Psoas muscle (tissue), 8 donors: Measurements from ENCODE around the gene NODAL. TPM values are rescaled to one million over a fixed set of nuclear protein-coding genes. Genes with fewer than 3 reads are reported as not detected.
"Not testable (repeated sequence)": the region's sequence is repeated elsewhere in the genome, so short reads cannot be mapped to it uniquely, and the experiment has no call there.

Experiments
- ATAC-seq, 4 donors: fragments of 200-7000 bp; cut with Tn5 transposase; one replicate each; pipeline ENCODE4 v1.9.1; 2020; ENCODE audit warnings: moderate library complexity in 3 of 4, mild to moderate bottlenecking in 2 of 4
- DNase-seq, 2 donors: peaks; one replicate each; pipeline ENCODE4 v3.0.0-alpha.2; 2020
- H3K27ac ChIP-seq: fragments of 200-600 bp; one replicate; pipeline ENCODE4 v1.8.0; 2022
- H3K27me3 ChIP-seq, 3 donors: fragments of 200-600 bp in 1 of 3; one replicate each; pipeline versions ENCODE4 v1.6.1 to v1.8.0; 2013 to 2022; ENCODE audit warnings: low read length in 2 of 3, mild to moderate bottlenecking in 2 of 3, moderate library complexity in 1 of 3; ENCODE audit not compliant: insufficient read depth in 3 of 3
- H3K36me3 ChIP-seq, 2 donors: fragments of 200-600 bp in 1 of 2; one replicate each; pipeline versions ENCODE4 v1.6.1 to v1.8.0; 2013 to 2022; ENCODE audit warnings: low read depth in 1 of 2, mild to moderate bottlenecking in 1 of 2, moderate library complexity in 1 of 2; ENCODE audit not compliant: insufficient read depth in 1 of 2
- H3K4me1 ChIP-seq: fragments of 200-600 bp; one replicate; pipeline ENCODE4 v1.8.0; 2022
- H3K4me3 ChIP-seq: fragments of 200-600 bp; one replicate; pipeline ENCODE4 v1.8.0; 2022; ENCODE audit warnings: mild to moderate bottlenecking
- H3K9me3 ChIP-seq: fragments of 200-600 bp; one replicate; pipeline ENCODE4 v1.8.0; 2022
- WGBS, 3 donors: extraction: QIAGEN DNeasy Blood & Tissue Kit; methylation state at CpG; one replicate each; pipeline versions ENCODE4 v1.1.6 to v1.1.7; 2013; 5-methylcytosine and 5-hydroxymethylcytosine counted together
- intact Hi-C, 2 donors: fragments of 100-400 bp; cut with DNase I; formaldehyde crosslinking; loops; one replicate each; pipeline versions ENCODE4 v1.11.0 to v1.14.2; 2022
- long read RNA-seq, 2 donors: library from polyadenylated mRNA; unstranded; transcript quantifications; one replicate each; pipeline ENCODE4 v2.0.0, GENCODE V29; 2021
- polyA plus RNA-seq, 3 donors: library from polyadenylated mRNA; stranded (reverse); fragments of 200-250 nt; gene quantifications; one replicate each; pipeline ENCODE4 v1.2.3, GENCODE V29; 2013
- total RNA-seq, 4 donors: library from RNA; stranded (reverse); fragmentation: NEBNext Ultra II Directional in 2 of 4; extraction: Animal tissue kit (Norgen Biotek cat#: 25700) in 2 of 4; gene quantifications; one replicate each; pipeline versions ENCODE4 v1.2.1 to v1.2.4, GENCODE V29; 2021 to 2023
- TF ChIP-seq, protein P1 (sequence below): fragments of 200-600 bp; IDR thresholded peaks from one replicate; pipeline ENCODE4 v1.8.0; 2022; ENCODE audit warnings: antibody characterized with exemption
- donor health status: healthy with polysubstance abuse.
- donor health status: DM: no; HTN: no; CAD: no; lungs with moderate emphysema.
- donor health status: Bipolar disorder and iron deficiency.
- donor health status: healthy.
- donor health status: DM: yes; HTN: yes; CAD: no.
- donor health status: DM: no; HTN: no; CAD: no.
- donor health status: DM: no; HTN: no; CAD: no.
- donor health status: DM: yes; HTN: yes; CAD: no.

Gene NODAL
- total RNA-seq (not detected), polyA plus RNA-seq (under 1 TPM in 2 of 3 donors, not detected in 1; 0.08 to 0.10 TPM)
- long read RNA-seq, donor 1, result 0 reads
- long read RNA-seq, donor 2, partial matches to known transcripts, result 0 of 1 reads
- long read RNA-seq, donor 2, other reads (novel, unspliced or antisense), result 1 of 1 reads

DNA sequence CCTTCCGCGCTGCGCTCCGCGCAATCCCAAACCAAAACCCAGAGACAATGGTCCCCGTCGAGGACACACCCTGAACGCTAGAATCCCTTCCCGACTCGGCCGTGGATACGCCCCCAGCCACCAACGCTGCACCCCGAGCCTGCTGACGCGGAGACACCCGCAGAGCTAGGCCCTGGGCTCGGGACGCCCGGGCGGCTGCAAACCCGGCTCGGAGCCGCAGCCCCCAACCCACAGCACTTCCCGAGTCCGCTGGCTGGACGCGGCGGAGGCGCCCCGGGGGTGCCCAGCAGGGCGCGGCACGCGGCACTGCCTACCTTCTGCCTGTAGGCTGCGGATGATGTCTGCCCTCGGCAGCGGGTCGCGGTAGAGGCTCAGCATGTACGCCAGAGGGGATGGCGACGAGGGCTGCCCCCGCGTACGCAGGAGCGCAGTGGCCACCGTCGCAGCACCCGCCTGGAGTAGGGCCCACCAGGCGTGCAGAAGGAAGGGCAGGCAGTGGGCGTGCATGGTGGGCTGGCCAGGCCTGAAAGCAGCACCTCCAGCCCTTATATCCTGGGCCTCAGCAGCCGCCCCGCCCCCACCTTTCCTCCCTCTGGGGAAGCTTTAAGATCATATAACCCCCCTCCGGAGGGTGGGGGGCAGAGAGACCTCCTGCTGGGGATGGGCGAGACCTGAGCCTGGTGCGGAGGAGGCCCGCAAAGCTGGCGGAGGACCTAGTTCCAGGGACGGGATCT, at the start of gene NODAL:
Gene NODAL, minus strand, starts transcription at position 521 of the 734 bp plus-strand sequence. Its CDS starts 14 bp downstream, at position 507.
- DNase-seq, result no peak
- intact Hi-C loops, result no loop called here
- peak within 1 kb of the TSS; percentile 35 for H3K4me3 ChIP-seq
- no peaks in the 10 kb centered on the region for H3K36me3 ChIP-seq
- peak in 2 of 4 donors; percentile 11 to 18 for ATAC-seq
- no peaks in the 10 kb centered on the region for H3K9me3 ChIP-seq
- peaks cover 0 to 24% (median 8%) of the 10 kb centered on the region in 3 donors for H3K27me3 ChIP-seq
- WGBS, 3 donors, result 43 to 54% (median 47%) methylated on average over 52 to 60 of the region's 60 CpGs
- no peak within 1 kb of the TSS for H3K27ac ChIP-seq
- H3K4me1 ChIP-seq, result peaks cover 10% of the 10 kb centered on the region
- TF ChIP-seq, protein P1, sequence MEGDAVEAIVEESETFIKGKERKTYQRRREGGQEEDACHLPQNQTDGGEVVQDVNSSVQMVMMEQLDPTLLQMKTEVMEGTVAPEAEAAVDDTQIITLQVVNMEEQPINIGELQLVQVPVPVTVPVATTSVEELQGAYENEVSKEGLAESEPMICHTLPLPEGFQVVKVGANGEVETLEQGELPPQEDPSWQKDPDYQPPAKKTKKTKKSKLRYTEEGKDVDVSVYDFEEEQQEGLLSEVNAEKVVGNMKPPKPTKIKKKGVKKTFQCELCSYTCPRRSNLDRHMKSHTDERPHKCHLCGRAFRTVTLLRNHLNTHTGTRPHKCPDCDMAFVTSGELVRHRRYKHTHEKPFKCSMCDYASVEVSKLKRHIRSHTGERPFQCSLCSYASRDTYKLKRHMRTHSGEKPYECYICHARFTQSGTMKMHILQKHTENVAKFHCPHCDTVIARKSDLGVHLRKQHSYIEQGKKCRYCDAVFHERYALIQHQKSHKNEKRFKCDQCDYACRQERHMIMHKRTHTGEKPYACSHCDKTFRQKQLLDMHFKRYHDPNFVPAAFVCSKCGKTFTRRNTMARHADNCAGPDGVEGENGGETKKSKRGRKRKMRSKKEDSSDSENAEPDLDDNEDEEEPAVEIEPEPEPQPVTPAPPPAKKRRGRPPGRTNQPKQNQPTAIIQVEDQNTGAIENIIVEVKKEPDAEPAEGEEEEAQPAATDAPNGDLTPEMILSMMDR, result no peak

DNA sequence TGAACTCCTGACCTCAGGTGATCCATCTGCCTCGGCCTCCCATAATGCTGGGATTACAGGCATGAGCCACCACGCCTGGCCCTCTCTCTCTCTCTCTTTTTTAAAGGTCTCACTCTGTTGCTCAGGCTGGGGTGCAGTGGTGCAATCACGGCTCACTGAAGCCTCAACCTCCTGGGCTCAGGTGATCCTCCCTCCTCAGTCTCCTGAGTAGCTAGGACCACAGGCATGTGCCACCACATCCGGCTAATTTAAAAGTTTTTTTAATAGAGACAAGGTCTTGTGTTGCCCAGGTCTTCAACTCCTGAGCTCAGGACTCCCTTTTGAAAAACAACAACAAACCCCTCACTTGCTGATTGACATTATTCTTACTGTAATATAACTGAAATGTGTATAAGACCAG, 48.7 kb upstream of the NODAL start:
- H3K36me3 ChIP-seq, result no peaks in the 10 kb centered on the region
- no peak overlapping the region for H3K27ac ChIP-seq
- intact Hi-C loops, result no loop called here
- H3K9me3 ChIP-seq, result no peaks in the 10 kb centered on the region
- WGBS, 3 donors, result 88 to 93% (median 89%) methylated on average over 4 of the region's 4 CpGs
- peaks cover 3% of the 10 kb centered on the region for H3K4me1 ChIP-seq
- no peak overlapping the region for H3K4me3 ChIP-seq
- ATAC-seq (no peak), DNase-seq (no peak)
- no peaks in the 10 kb centered on the region for H3K27me3 ChIP-seq
- TF ChIP-seq, protein P1, result no peak

DNA sequence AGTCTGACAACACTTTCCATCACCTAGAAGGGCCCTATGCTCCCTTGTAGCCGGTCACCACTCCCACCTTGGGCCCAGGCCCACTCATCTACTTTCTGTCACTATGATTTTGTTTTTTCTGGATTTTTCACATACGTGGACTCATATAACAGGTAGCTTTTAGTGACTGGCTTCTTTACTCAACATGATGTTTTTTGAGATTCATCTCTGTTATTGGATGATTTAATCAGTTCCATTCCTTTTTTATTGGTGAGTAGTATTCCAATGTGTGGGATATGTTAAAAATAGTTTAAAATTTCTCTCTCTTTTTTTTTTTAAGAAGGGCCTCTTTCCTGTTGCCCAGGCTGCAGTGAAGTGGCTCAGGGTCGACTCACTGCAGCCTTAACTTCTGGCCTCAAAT, 46.3 kb upstream of the NODAL start:
- Histone ChIP-seq H3K4me1 (peaks cover 12% of the 10 kb centered on the region), H3K9me3 (no peaks in the 10 kb centered on the region), H3K27me3 (no peaks in the 10 kb centered on the region), H3K36me3 (no peaks in the 10 kb centered on the region), H3K4me3 (no peak overlapping the region), H3K27ac (no peak overlapping the region)
- no peak for DNase-seq
- no peak for ATAC-seq
- intact Hi-C loops, result no loop called here
- TF ChIP-seq, protein P1, result no peak
- WGBS, 3 donors, result 91 to 93% (median 91%) methylated on average over 3 of the region's 3 CpGs

DNA sequence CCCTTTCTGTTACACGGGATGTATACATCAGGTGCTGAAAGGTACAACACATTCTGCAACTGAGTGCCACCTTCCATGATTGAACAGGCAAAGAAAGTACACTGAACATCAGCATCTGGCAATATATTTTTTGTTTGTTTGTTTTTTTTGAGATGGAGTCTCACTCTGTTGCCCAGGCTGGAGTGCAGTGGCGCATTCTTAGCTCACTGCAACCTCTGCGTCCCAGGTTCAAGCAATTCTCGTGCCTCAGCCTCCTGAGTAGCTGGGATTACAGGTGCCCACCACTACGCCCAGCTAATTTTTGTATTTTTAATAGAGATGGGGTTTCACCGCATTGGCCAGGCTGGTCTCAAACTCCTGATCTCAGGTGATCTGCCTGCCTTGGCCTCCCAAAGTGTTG, 42.4 kb upstream of the NODAL start:
- ATAC-seq, DNase-seq, H3K9me3 ChIP-seq, H3K4me3 ChIP-seq, H3K27me3 ChIP-seq, intact Hi-C loops, H3K27ac ChIP-seq, H3K36me3 ChIP-seq: not testable (repeated sequence)
- H3K4me1 ChIP-seq, result peaks cover 44% of the 10 kb centered on the region
- WGBS, 3 donors, result 90 to 93% (median 91%) methylated on average over 6 of the region's 6 CpGs

DNA sequence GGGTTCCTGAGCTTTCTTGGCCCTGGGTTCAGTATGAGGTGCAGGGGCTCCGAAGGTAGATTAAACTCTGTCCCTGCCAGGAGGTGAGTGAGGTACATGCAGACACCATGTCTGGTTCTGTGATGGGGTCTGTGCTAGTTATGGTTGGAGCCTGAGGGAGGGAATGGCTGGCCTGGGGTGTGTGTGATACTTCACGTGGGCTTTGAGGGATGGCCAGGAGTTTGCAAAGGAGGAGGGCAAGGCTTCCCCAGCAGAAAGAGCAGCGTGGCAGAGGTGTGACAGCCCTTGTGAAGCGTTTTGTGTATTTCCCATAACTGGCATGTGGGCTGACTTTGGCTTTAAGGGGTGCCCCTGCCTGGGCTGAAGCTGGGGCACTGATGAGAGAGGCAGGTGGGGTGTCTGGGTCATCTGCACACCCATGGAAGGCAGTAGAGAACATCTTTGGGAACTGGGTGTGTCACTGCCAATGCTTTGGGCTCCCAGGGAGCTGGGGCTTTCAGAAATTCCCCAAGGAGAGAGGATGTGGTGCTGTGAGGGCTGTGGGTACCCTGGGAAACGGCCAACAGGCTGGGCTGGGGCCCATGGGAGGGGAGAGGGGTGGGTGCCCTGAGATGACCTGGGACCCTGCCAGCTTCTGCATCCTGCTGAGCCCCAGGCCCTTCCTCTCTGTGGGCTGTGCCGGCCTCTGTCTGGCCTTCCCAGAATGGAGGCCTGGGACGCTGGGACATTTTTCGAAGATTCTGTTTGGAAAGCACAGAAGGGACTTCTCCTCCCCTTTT, 41.7 kb upstream of the NODAL start:
- TF ChIP-seq, protein P1, result no peak
- 73 to 78% (median 73%) methylated on average over 8 of the region's 8 CpGs for WGBS, 3 donors
- DNase-seq, result no peak
- Histone ChIP-seq H3K27ac (peak overlapping the region; percentile 74), H3K27me3 (no peaks in the 10 kb centered on the region), H3K4me3 (no peak overlapping the region), H3K36me3 (no peaks in the 10 kb centered on the region), H3K4me1 (peaks cover 45% of the 10 kb centered on the region), H3K9me3 (no peaks in the 10 kb centered on the region)
- intact Hi-C loops, result no loop called here
- ATAC-seq, result no peak
